ENCODE data around the gene PCDH17.

PCDH17 gene

GRCh38 chr13:57640607-57641006 lies 9.1 kb downstream of the PCDH17 start:
- TF ChIP-seq REST (IDR thresholded peaks at IDR 0.05; ENCODE audit: insufficient read depth in 1 of 2, low read depth in 2 of 2, low read length in 2 of 2) = no peak
- TF ChIP-seq FOXP2 (optimal IDR thresholded peaks at IDR 0.05; ENCODE audit: borderline replicate concordance, extremely low read depth, extremely low read length, insufficient read depth) = no peak
- no peak for TF ChIP-seq POLR2AphosphoS5 (IDR thresholded peaks at IDR 0.05; ENCODE audit: low read depth, low read length)
- no peak for TF ChIP-seq SIN3A (IDR thresholded peaks at IDR 0.05; ENCODE audit: borderline replicate concordance, insufficient read depth, low read length)

GRCh38 chr13:57641051-57641450 lies 9.5 kb downstream of the PCDH17 start:
- TF ChIP-seq FOXP2 (optimal IDR thresholded peaks at IDR 0.05; ENCODE audit: borderline replicate concordance, extremely low read depth, extremely low read length, insufficient read depth) = no peak

- TF ChIP-seq POLR2AphosphoS5 (IDR thresholded peaks at IDR 0.05; ENCODE audit: low read depth, low read length) (no peak), REST (IDR thresholded peaks at IDR 0.05; ENCODE audit: insufficient read depth in 1 of 2, low read depth in 2 of 2, low read length in 2 of 2) (no peak), FOXP2 (optimal IDR thresholded peaks at IDR 0.05; ENCODE audit: borderline replicate concordance, extremely low read depth, extremely low read length, insufficient read depth) (no peak)
Observed at GRCh38 chr13:57644106-57644505, 12.6 kb downstream of the PCDH17 start.

- no peak for TF ChIP-seq REST (IDR thresholded peaks at IDR 0.05; ENCODE audit: insufficient read depth in 1 of 2, low read depth in 2 of 2, low read length in 2 of 2)
- no peak for TF ChIP-seq FOXP2 (optimal IDR thresholded peaks at IDR 0.05; ENCODE audit: borderline replicate concordance, extremely low read depth, extremely low read length, insufficient read depth)
- TF ChIP-seq SIN3A (IDR thresholded peaks at IDR 0.05; ENCODE audit: borderline replicate concordance, insufficient read depth, low read length) = no peak
- TF ChIP-seq TAF1 (IDR thresholded peaks at IDR 0.05; ENCODE audit: borderline replicate concordance, insufficient read depth, low read length) = no peak
- TF ChIP-seq POLR2AphosphoS5 (IDR thresholded peaks at IDR 0.05; ENCODE audit: low read depth, low read length) = no peak
Observed at GRCh38 chr13:57653229-57653989, 21.9 kb downstream of the PCDH17 start.

GRCh38 chr13:57665481-57665880 lies 33.9 kb downstream of the PCDH17 start:
- TF ChIP-seq TAF1 (IDR thresholded peaks at IDR 0.05; ENCODE audit: borderline replicate concordance, insufficient read depth, low read length) (no peak), SIN3A (IDR thresholded peaks at IDR 0.05; ENCODE audit: borderline replicate concordance, insufficient read depth, low read length) (no peak), FOXP2 (optimal IDR thresholded peaks at IDR 0.05; ENCODE audit: borderline replicate concordance, extremely low read depth, extremely low read length, insufficient read depth) (no peak), REST (IDR thresholded peaks at IDR 0.05; ENCODE audit: insufficient read depth in 1 of 2, low read depth in 2 of 2, low read length in 2 of 2) (no peak), POLR2AphosphoS5 (IDR thresholded peaks at IDR 0.05; ENCODE audit: low read depth, low read length) (no peak)

Data from PFSK-1 (cell line).